K562 (cell line): ENCODE results near the gene ACADVL. TPM values are rescaled to one million over a fixed set of nuclear protein-coding genes. Genes with fewer than 3 reads are reported as not detected.

ENCODE experiments used
- ATAC-seq: fragments of 200-7000 bp; cut with Tn5 transposase; 3 replicates; pipeline ENCODE4 v1.9.1; 2020; ENCODE audit warnings: moderate library complexity
- BruUV-seq: library from RNA; stranded (reverse); fragments of 400-500 nt; replicated peaks from 2 replicates; lab custom pipeline; 2021; lab: Mats Ljungman, UMichigan
- CTCF ChIA-PET: fragments of 300-600 bp; formaldehyde crosslinking; extraction: SDS; loops from one replicate; lab custom pipeline; 2021; ENCODE audit warnings: low intra/inter-chr PET ratio; lab: Yijun Ruan, JAX
- POLR2A ChIA-PET: fragments of 300-600, 350-650 bp; sonication (Branson Sonifier 250); formaldehyde crosslinking; extraction: SDS; loops from one replicate; lab custom pipeline; 2021; ENCODE audit warnings: antibody characterized with exemption, inconsistent platforms; lab: Yijun Ruan, JAX
- DNase-seq, 4 experiments: peaks; one replicate each; pipeline versions ENCODE4 v3.0.0 to v3.0.0-alpha.2; 2011 to 2018; ENCODE audit warnings: low spot score in 3 of 4, mixed read lengths in 3 of 4; ENCODE audit errors: extremely low read depth in 1 of 4
- FAIRE-seq: peaks from 2 replicates; lab custom pipeline; 2011; peaks lifted over from hg19 to GRCh38; lab: Jason Lieb, UNC
- H2AFZ ChIP-seq: 2 replicates; pipeline ENCODE4 v1.6.0; 2011; ENCODE audit warnings: low read depth, low read length, control low read depth, inconsistent platforms
- H3K27ac ChIP-seq: fragments of 200-600 bp; 3 replicates; pipeline ENCODE4 v1.8.0; 2011; ENCODE audit warnings: low read depth, mild to moderate bottlenecking, control low read depth, inconsistent platforms, low read length, moderate library complexity, mixed read lengths; ENCODE audit errors: extremely low read depth
- H3K27me3 ChIP-seq, 2 experiments: fragments of 300-600 bp in 1 of 2; 2 replicates in 1 of 2; 3 replicates in 1 of 2; pipeline versions ENCODE4 v1.6.0 to v1.8.0; 2011; ENCODE audit warnings: inconsistent platforms in 2 of 2, low read length in 2 of 2, mild to moderate bottlenecking in 1 of 2, mixed read lengths in 1 of 2, moderate library complexity in 1 of 2; ENCODE audit not compliant: control insufficient read depth in 2 of 2, insufficient read depth in 2 of 2
- H3K36me3 ChIP-seq: fragments of 300-600 bp; 3 replicates; pipeline ENCODE4 v1.8.0; 2011; ENCODE audit warnings: mild to moderate bottlenecking, low read length, inconsistent platforms; ENCODE audit not compliant: control insufficient read depth, insufficient read depth
- H3K4me1 ChIP-seq, 2 experiments: fragments of 200-600 bp in 1 of 2; replicated peaks in 1 of 2; 2 replicates in 1 of 2; 3 replicates in 1 of 2; pipeline versions ENCODE4 v1.5.1 to v1.8.0; 2011; ENCODE audit warnings: inconsistent platforms in 2 of 2, low read length in 2 of 2, mild to moderate bottlenecking in 1 of 2, mixed read lengths in 1 of 2, moderate library complexity in 1 of 2; ENCODE audit not compliant: control insufficient read depth in 2 of 2, insufficient read depth in 2 of 2
- H3K4me2 ChIP-seq: 2 replicates; pipeline ENCODE4 v1.6.1; 2011; ENCODE audit warnings: low read length, control low read depth, inconsistent platforms, mixed read lengths; ENCODE audit not compliant: insufficient read depth
- H3K4me3 ChIP-seq: fragments of 200-600 bp; sonication (generic), shearing (Covaris generic); 2 replicates; pipeline ENCODE4 v1.5.1; 2016; ENCODE audit warnings: control low read depth, inconsistent platforms
- H3K79me2 ChIP-seq: fragments of 200-600 bp; 3 replicates; pipeline ENCODE4 v1.8.0; 2011; ENCODE audit warnings: low read length, inconsistent platforms; ENCODE audit not compliant: control insufficient read depth, insufficient read depth
- H3K9ac ChIP-seq, 2 experiments: 2 replicates each; pipeline versions ENCODE4 v1.6.0 to v1.6.1; 2011; ENCODE audit warnings: low read depth in 2 of 2, low read length in 2 of 2, control low read depth in 1 of 2, inconsistent platforms in 1 of 2, mild to moderate bottlenecking in 1 of 2, mixed read lengths in 1 of 2; ENCODE audit not compliant: insufficient read depth in 1 of 2
- H3K9me1 ChIP-seq: one replicate; pipeline ENCODE4 v1.6.0; 2011; ENCODE audit warnings: inconsistent platforms, mild to moderate bottlenecking, low read length, moderate library complexity; ENCODE audit not compliant: control insufficient read depth, insufficient read depth
- H3K9me3 ChIP-seq: replicated peaks from 2 replicates; pipeline ENCODE4 v1.5.1; 2011; ENCODE audit warnings: low read depth, low read length, inconsistent platforms; ENCODE audit not compliant: control insufficient read depth, insufficient read depth
- H4K20me1 ChIP-seq: replicated peaks from 2 replicates; pipeline ENCODE4 v1.6.1; 2011; ENCODE audit warnings: low read length, inconsistent platforms, mixed read lengths; ENCODE audit not compliant: control insufficient read depth, insufficient read depth
- ARHGAP35 ChIP-seq: fragments of 450-650 bp; IDR thresholded peaks from 2 replicates; pipeline ENCODE4 v1.6.1; 2018; ENCODE audit not compliant: partially characterized antibody
- ATF6 ChIP-seq: sonication (generic); formaldehyde crosslinking; IDR thresholded peaks from 2 replicates; pipeline ENCODE4 v1.4.0; 2020; ENCODE audit warnings: mild to moderate bottlenecking, missing genetic modification reagents
- C11orf30 ChIP-seq: fragments of 450-650 bp; IDR thresholded peaks from 2 replicates; pipeline ENCODE4 v1.6.1; 2016; ENCODE audit warnings: low read depth, mild to moderate bottlenecking
- FOS ChIP-seq: IDR thresholded peaks from 3 replicates; pipeline ENCODE4 v1.6.1; 2011; ENCODE audit not compliant: insufficient read length; ENCODE audit errors: extremely low read depth
- HMG20A ChIP-seq: fragments of 450-650 bp; formaldehyde crosslinking; conservative IDR thresholded peaks from 2 replicates; pipeline ENCODE4 v1.4.0; 2020; ENCODE audit warnings: mild to moderate bottlenecking, mixed read lengths
- HMG20B ChIP-seq: fragments of 250-450 bp; sonication (Bioruptor Pico); IDR thresholded peaks from 2 replicates; pipeline ENCODE4 v1.5.0; 2021; ENCODE audit warnings: mild to moderate bottlenecking
- KAT8 ChIP-seq: fragments of 450-650 bp; IDR thresholded peaks from 2 replicates; pipeline ENCODE4 v1.6.1; 2016; ENCODE audit warnings: low read depth, mild to moderate bottlenecking
- NFIX ChIP-seq: fragments of 250-450 bp; sonication (Bioruptor Pico); IDR thresholded peaks from 2 replicates; pipeline ENCODE4 v1.4.0; 2020; ENCODE audit warnings: low read depth, mild to moderate bottlenecking, moderate library complexity
- PRMT5 ChIP-seq: sonication (generic); formaldehyde crosslinking; IDR thresholded peaks from 2 replicates; pipeline ENCODE4 v1.5.0; 2020; ENCODE audit warnings: missing genetic modification reagents
- WGBS: fragments of 100-300 bp; shearing (Covaris generic); methylation state at CpG from one replicate; pipeline ENCODE4 v1.1.6; 2016; ENCODE audit warnings: low coverage, mixed read lengths; ENCODE audit not compliant: insufficient coverage; ENCODE audit errors: missing lambda C conversion rate; 5-methylcytosine and 5-hydroxymethylcytosine counted together
- in situ Hi-C: fragments of 300-500 bp; cut with MboI; formaldehyde crosslinking; loops from 4 replicates; pipeline ENCODE4 v1.15.0; 2018; ENCODE audit warnings: inconsistent platforms, mixed read lengths
- intact Hi-C: fragments of 100-400 bp; cut with micrococcal nuclease; formaldehyde crosslinking; loops from 2 replicates; pipeline ENCODE4 v1.14.2; 2022
- polyA plus RNA-seq, 8 experiments: library from polyadenylated mRNA; depleted of rRNA in 4 of 8; stranded (reverse) in 5 of 8; unstranded in 3 of 8; fragments of >200 nt; fragmentation: Nextera tagmentation in 2 of 8; fragmentation: Illumina TruSeq in 1 of 8; extraction: Ambion mirVana in 2 of 8; extraction: Trizol in 1 of 8; gene quantifications; 2 replicates each; pipeline versions ENCODE4 v1.2.1 to v1.2.3, GENCODE V29; 2011 to 2014; ENCODE audit warnings: inconsistent platforms in 1 of 8, missing spikeins in 1 of 8
- total RNA-seq, 7 experiments: library from RNA; depleted of rRNA in 6 of 7; stranded (reverse); fragments of >200 nt in 6 of 7; fragmentation: Illumina TruSeq in 2 of 7; extraction: Trizol in 2 of 7; gene quantifications; 2 replicates each; pipeline versions ENCODE4 v1.2.1 to v1.2.3, GENCODE V29; 2011 to 2021; ENCODE audit warnings: low replicate concordance in 1 of 7

Gene ACADVL
- total and polyA plus RNA-seq, 9 of the 15 experiments (the other 6 are each of a cell fraction or from before 2014, with no cell fraction given): 25.5 to 449 (median 214) TPM

GRCh38 chr17:7263801-7264078 is 44.0 kb downstream of the ACADVL start:
- H3K27ac ChIP-seq: peak overlapping the region; percentile 70; the same call in 2 of the 3 replicates
- peak overlapping the region; percentile 97 for H2AFZ ChIP-seq
- no peak for FAIRE-seq

GRCh38 chr17:7266784-7267183 is 47.0 kb downstream of the ACADVL start:
- Histone ChIP-seq H3K4me1 (peaks cover 10 to 23% of the 10 kb centered on the region in 2 experiments; a peak in 4 of 5 replicates), H4K20me1 (no peaks in the 10 kb centered on the region), H3K36me3 (no peaks in the 10 kb centered on the region), H3K4me2 (no peak overlapping the region), H3K9me3 (no peaks in the 10 kb centered on the region), H2AFZ (peak overlapping the region; percentile 78), H3K4me3 (no peak overlapping the region), H3K27ac (peak overlapping the region; percentile 24; the same call in 1 of the 3 replicates), H3K9ac (peak overlapping the region in 1 of 2 experiments; percentile 58; a peak in 1 of 4 replicates), H3K9me1 (no peaks in the 10 kb centered on the region), H3K27me3 (no peaks in the 10 kb centered on the region), H3K79me2 (no peaks in the 10 kb centered on the region)
- FAIRE-seq: no peak
- 33% methylated on average over 1 of the region's 1 CpG for WGBS
- ChIA-PET CTCF (no interaction called here), POLR2A (interaction anchor here (0.6 to 1.2 kb wide), 3 partner anchors 15 to 419 kb away, joined by 3 read pairs; partner anchors contain the start of genes CTDNEP1 and ELP5)
- DNase-seq: no peak
- in situ Hi-C loops: no loop called here
- no peak for ATAC-seq
- BruUV-seq: no TSS peak
- intact Hi-C loops: no loop called here
- no peak for TF ChIP-seq NFIX (CRISPR knock-in tag)
- TF ChIP-seq ARHGAP35: no peak
- TF ChIP-seq KAT8: no peak
- TF ChIP-seq ATF6 (CRISPR knock-in tag): no peak
- no peak for TF ChIP-seq FOS
- TF ChIP-seq HMG20B (CRISPR knock-in tag): no peak

More at GRCh38 chr17:7263801-7264078, 44.0 kb downstream of the ACADVL start:
- intact Hi-C loops (no loop called here), in situ Hi-C loops (no loop called here)
- DNase-seq (no peak), ATAC-seq (peak; percentile 29)
- TF ChIP-seq PRMT5 (CRISPR knock-in tag) (no peak), C11orf30 (0 out of 2 replicates have a peak, but pooled peaks have one; percentile 10), HMG20A (CRISPR knock-in tag) (no peak)
- Histone ChIP-seq H3K27me3 (no peaks in the 10 kb centered on the region), H3K9me1 (no peaks in the 10 kb centered on the region), H3K4me1 (peaks cover 10 to 35% of the 10 kb centered on the region in 2 experiments; a peak in 4 of 5 replicates), H3K4me2 (peak overlapping the region; percentile 95), H3K9ac (peak overlapping the region; percentile 63 to 89; a peak in 3 of 4 replicates), H4K20me1 (no peaks in the 10 kb centered on the region), H3K36me3 (peaks cover 16% of the 10 kb centered on the region; the same call in 2 of the 3 replicates), H3K4me3 (peak overlapping the region; percentile 47), H3K79me2 (no peaks in the 10 kb centered on the region), H3K9me3 (no peaks in the 10 kb centered on the region)
- CTCF ChIA-PET: no interaction called here
- no CpG with 5 or more reads among the region's 4 CpGs for WGBS
- POLR2A ChIA-PET: interaction anchor here (0.6 to 1.9 kb wide), 5 partner anchors 9 to 877 kb away, joined by 3 to 8 read pairs (median 4); no protein-coding TSS in a partner anchor
- no TSS peak for BruUV-seq
